ENCODE measurements around the gene PCCB. TPM values are rescaled to one million over a fixed set of nuclear protein-coding genes. Genes with fewer than 3 reads are reported as not detected.
A peak's percentile ranks its signal among the peaks of the same experiment; 100 is the strongest.

The PCCB gene
- total RNA-seq, 2 experiments from 2014 or later = 39.7 to 51.5 TPM

DNA sequence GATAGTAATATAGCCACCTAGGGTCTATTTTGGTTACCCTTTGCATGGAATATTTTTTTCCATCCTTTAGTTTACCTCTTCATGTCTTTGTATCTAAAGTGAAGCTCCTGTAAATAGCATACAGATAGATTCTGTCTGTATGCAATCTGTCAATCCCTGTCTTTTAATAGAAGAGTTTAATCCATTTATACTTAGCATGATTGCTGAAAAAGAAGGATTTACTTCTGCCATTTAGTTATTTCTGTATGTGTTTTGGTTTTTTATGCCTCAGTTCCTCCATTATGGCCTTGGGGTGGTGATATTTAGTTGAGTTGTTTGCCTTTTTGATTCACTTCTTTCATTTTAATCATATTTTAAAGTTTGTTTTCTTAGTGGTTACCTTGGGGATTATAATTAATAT, 29.0 kb downstream of the PCCB start:
- no peaks in the 10 kb centered on the region for H3K9me2 ChIP-seq (ENCODE audit: insufficient read depth, low read length)
- H3K9me3 ChIP-seq (ENCODE audit: low read length) = peaks cover 27% of the 10 kb centered on the region
- BruUV-seq (replicated peaks) = no TSS peak
- ChIA-PET CTCF (ENCODE audit: unreplicated experiment) (no interaction called here), POLR2A (interaction anchor here (0.6 kb wide), 1 partner anchor 184 kb away, joined by 3 read pairs; no protein-coding TSS in a partner anchor)
- peaks cover 14% of the 10 kb centered on the region; the same call in 1 of the 2 replicates for H3K79me2 ChIP-seq (ENCODE audit: insufficient read depth, low read depth, low read length)
- H4K20me1 ChIP-seq (ENCODE audit: insufficient read depth, low read length) = no peaks in the 10 kb centered on the region
- TF ChIP-seq EZH2phosphoT487 (IDR thresholded peaks at IDR 0.05; ENCODE audit: borderline replicate concordance, low read depth, low read length) (no peak), CTCF (conservative IDR thresholded peaks at IDR 0.05; ENCODE audit: low read length) (no peak)
- no peak overlapping the region for H2AFZ ChIP-seq (ENCODE audit: low read length)
- H3K4me3 ChIP-seq (ENCODE audit: low read depth, low read length, poor library complexity, severe bottlenecking) = no peak overlapping the region
- H3K36me3 ChIP-seq (ENCODE audit: insufficient read depth, low read length) = peaks cover 82% of the 10 kb centered on the region
- peaks cover 19% of the 10 kb centered on the region for H3K4me1 ChIP-seq (ENCODE audit: insufficient read depth, low read length, poor library complexity, severe bottlenecking)
- no peak overlapping the region for H3K4me2 ChIP-seq (ENCODE audit: low read length)
- no peak for DNase-seq (ENCODE audit: low spot score)
- intact Hi-C loops (cut with micrococcal nuclease; ENCODE audit: unreplicated experiment) = no loop called here
- no peak overlapping the region for H3K27ac ChIP-seq (ENCODE audit: low read depth, low read length, poor library complexity, severe bottlenecking)

DNA sequence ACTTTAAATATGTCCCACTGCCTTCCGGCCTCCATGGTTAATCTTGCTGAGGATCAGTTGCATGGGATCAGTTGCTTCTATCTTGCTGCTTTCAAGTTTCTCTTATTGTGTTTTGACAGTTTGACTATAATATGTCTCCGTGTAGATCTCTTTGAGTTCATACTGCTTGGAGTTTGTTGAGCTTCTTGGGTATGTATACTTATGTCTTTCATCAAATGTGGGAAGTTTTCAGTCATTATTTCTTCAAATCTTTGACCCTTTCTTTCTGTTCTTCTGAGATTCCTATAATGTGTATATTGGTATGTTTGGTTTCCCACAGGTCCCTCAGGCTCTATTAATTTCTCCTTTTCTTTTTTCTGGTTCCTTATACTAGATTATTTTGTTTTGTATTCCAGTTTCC, 30.8 kb downstream of the PCCB start:
- ChIA-PET POLR2A (interaction anchor here (0.6 to 2.0 kb wide), 3 partner anchors 21 to 472 kb away, joined by 3 to 7 read pairs (median 4); partner anchors contain the start of gene STAG1), CTCF (ENCODE audit: unreplicated experiment) (no interaction called here)
- peaks cover 19% of the 10 kb centered on the region for H3K4me1 ChIP-seq (ENCODE audit: insufficient read depth, low read length, poor library complexity, severe bottlenecking)
- H3K9me3 ChIP-seq (ENCODE audit: low read length) = peaks cover 27% of the 10 kb centered on the region
- intact Hi-C loops (cut with micrococcal nuclease; ENCODE audit: unreplicated experiment) = no loop called here
- H2AFZ ChIP-seq (ENCODE audit: low read length) = no peak overlapping the region
- H4K20me1 ChIP-seq (ENCODE audit: insufficient read depth, low read length) = no peaks in the 10 kb centered on the region
- DNase-seq (ENCODE audit: low spot score) = no peak
- H3K9me2 ChIP-seq (ENCODE audit: insufficient read depth, low read length) = no peaks in the 10 kb centered on the region
- TF ChIP-seq CTCF (conservative IDR thresholded peaks at IDR 0.05; ENCODE audit: low read length) (no peak), EZH2phosphoT487 (IDR thresholded peaks at IDR 0.05; ENCODE audit: borderline replicate concordance, low read depth, low read length) (no peak)
- no peak overlapping the region for H3K4me2 ChIP-seq (ENCODE audit: low read length)
- H3K27ac ChIP-seq (ENCODE audit: low read depth, low read length, poor library complexity, severe bottlenecking) = no peak overlapping the region
- H3K79me2 ChIP-seq (ENCODE audit: insufficient read depth, low read depth, low read length) = peaks cover 14% of the 10 kb centered on the region; the same call in 1 of the 2 replicates
- peaks cover 93% of the 10 kb centered on the region for H3K36me3 ChIP-seq (ENCODE audit: insufficient read depth, low read length)
- no TSS peak for BruUV-seq (replicated peaks)
- no peak overlapping the region for H3K4me3 ChIP-seq (ENCODE audit: low read depth, low read length, poor library complexity, severe bottlenecking)

DNA sequence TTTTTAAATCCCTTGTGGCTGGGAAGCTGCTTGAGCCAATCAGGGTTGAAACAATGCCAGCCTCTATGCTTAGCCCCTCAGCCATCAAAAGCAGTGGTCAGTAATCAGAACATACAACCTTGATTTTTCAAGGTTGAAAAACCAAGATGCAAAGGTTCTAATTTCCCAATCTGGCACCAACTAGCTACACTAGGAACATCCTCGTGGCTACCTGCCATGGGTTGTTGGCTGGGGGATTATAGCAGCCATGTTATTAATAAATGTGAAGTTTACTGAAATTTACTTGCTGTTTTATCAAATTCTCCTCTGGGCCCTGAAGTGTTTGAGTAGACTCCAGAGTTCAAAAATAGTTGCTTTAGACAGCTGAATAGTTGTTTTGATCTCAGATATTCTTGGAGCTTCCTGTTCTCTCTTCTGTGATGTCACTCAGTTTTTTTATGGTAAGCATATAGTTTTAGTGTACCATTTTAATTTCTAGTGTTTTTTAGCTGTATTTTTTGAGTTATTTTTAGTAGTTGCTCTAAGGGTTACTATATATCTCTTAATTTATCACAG, 31.9 kb downstream of the PCCB start:
- peaks cover 92% of the 10 kb centered on the region for H3K36me3 ChIP-seq (ENCODE audit: insufficient read depth, low read length)
- no peaks in the 10 kb centered on the region for H4K20me1 ChIP-seq (ENCODE audit: insufficient read depth, low read length)
- peak; percentile 46 for DNase-seq (ENCODE audit: low spot score)
- peak overlapping the region; percentile 51 for H3K27ac ChIP-seq (ENCODE audit: low read depth, low read length, poor library complexity, severe bottlenecking)
- H2AFZ ChIP-seq (ENCODE audit: low read length) = no peak overlapping the region; the same call in 1 of the 2 replicates
- peak overlapping the region; percentile 23 for H3K4me3 ChIP-seq (ENCODE audit: low read depth, low read length, poor library complexity, severe bottlenecking)
- no TSS peak for BruUV-seq (replicated peaks)
- TF ChIP-seq EZH2phosphoT487 (IDR thresholded peaks at IDR 0.05; ENCODE audit: borderline replicate concordance, low read depth, low read length) = no peak
- TF ChIP-seq CTCF (conservative IDR thresholded peaks at IDR 0.05; ENCODE audit: low read length) = no peak
- H3K4me1 ChIP-seq (ENCODE audit: insufficient read depth, low read length, poor library complexity, severe bottlenecking) = peaks cover 19% of the 10 kb centered on the region
- H3K9me2 ChIP-seq (ENCODE audit: insufficient read depth, low read length) = no peaks in the 10 kb centered on the region
- POLR2A ChIA-PET = interaction anchor here (0.5 to 2.0 kb wide), 12 partner anchors 9 to 505 kb away, joined by 3 to 10 read pairs (median 5); partner anchors contain the start of genes MSL2 and STAG1
- H3K4me2 ChIP-seq (ENCODE audit: low read length) = peak overlapping the region; percentile 58
- intact Hi-C loops (cut with micrococcal nuclease; ENCODE audit: unreplicated experiment) = no loop called here
- CTCF ChIA-PET (ENCODE audit: unreplicated experiment) = no interaction called here
- peaks cover 27% of the 10 kb centered on the region for H3K9me3 ChIP-seq (ENCODE audit: low read length)
- peaks cover 14% of the 10 kb centered on the region; the same call in 1 of the 2 replicates for H3K79me2 ChIP-seq (ENCODE audit: insufficient read depth, low read depth, low read length)
